WTC11 (cell line): Measurements from ENCODE around the gene EPO.

ENCODE experiments used
- CTCF ChIP-seq: fragments of 200-600 bp; IDR thresholded peaks from 2 replicates; pipeline ENCODE4 v1.8.0; 2022; ENCODE audit warnings: antibody characterized with exemption
- ESRRA ChIP-seq: sonication (generic); formaldehyde crosslinking; IDR thresholded peaks from 2 replicates; pipeline ENCODE4 v1.8.1; 2022; ENCODE audit warnings: mild to moderate bottlenecking, missing genetic modification reagents, borderline replicate concordance
- ZSCAN18 ChIP-seq: fragments of 250-450 bp; sonication (Bioruptor Pico); IDR thresholded peaks from 2 replicates; pipeline ENCODE4 v2.1.2; 2022; ENCODE audit warnings: mild to moderate bottlenecking, moderate library complexity

- TF ChIP-seq CTCF = no peak
- TF ChIP-seq ZSCAN18 (CRISPR knock-in tag) = no peak
- no peak for TF ChIP-seq ESRRA (CRISPR knock-in tag)
Measured at GRCh38 chr7:100684534-100685042, 35.7 kb upstream of the EPO start.
